ENCODE measurements around the gene ERI3.
A peak's percentile ranks its signal among the peaks of the same experiment; 100 is the strongest.

Gene ERI3

GRCh38 chr1:44354840-44355581 lies at the start of gene ERI3:
Gene ERI3 (minus strand): TSS chr1:44355257. CDS start chr1:44355026, 231 bp downstream.
- peak; percentile 95 to 96 for DNase-seq

DNA sequence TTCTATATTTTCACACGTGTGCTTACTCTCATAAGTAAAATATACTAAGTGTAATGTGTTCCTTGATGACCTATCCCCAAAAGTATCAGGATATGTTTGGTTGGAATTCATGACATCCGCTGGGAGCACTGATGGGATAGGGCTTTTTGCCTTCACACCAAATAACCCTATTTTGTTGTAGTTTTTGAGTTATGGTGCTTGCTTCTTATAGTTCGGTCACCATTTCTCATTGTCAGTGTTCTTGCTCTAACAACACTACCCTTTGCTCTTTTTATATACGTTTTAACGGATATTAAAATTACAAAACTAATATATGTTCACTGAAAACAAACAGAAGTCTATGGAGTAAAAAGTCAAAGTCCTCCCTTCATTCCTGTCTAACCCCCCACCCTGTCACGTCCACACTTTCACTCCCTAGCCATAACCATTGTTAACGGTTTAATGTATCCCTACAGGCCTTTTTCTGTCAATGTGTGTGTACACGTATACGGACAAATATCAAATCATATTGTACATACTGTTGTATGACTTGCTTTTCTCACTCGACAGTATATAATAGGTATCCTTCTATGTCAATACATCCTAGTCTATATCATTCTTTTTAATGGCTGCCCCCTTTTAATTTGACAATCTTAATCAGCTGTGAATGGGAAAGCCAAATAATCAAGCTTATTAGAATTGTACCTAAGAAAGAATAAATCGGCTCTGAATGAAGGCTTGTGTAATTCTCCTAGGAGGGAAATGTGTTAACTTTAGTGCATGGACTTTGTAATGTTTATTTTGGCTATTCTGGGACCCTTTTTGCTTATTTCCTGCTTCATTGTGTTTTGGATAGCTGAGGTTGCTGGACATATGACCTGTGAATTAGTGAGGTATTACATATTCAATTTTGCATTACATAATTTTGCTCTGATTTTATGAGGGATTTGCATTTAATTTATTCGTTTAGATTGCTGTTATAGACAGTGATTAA lies 46.5 kb upstream of the ERI3 start:
- DNase-seq, result no peak

DNA sequence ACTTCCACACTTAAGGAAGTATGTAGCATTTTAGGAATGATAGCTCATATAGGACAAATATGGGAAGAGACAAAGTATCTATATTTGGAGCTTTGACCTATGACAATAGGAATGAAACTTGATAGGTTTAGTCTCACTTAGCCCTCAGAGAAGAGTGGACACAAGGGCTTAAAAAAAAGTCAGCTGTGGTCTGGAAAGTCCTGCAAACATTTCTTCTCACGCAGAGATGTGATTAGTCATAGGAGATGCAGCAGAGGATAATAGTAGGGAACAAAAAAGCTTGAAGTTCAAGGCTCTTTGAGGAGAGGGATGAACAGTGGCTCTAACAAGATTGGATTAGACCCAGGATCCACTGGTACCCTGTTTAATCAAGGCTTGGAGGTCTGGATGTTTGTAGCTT lies 35.2 kb upstream of the ERI3 start:
- DNase-seq, result no peak

- no peak for DNase-seq
These were observed 34.4 kb upstream of the ERI3 start for GRCh38 chr1:44389437-44389836.

DNA sequence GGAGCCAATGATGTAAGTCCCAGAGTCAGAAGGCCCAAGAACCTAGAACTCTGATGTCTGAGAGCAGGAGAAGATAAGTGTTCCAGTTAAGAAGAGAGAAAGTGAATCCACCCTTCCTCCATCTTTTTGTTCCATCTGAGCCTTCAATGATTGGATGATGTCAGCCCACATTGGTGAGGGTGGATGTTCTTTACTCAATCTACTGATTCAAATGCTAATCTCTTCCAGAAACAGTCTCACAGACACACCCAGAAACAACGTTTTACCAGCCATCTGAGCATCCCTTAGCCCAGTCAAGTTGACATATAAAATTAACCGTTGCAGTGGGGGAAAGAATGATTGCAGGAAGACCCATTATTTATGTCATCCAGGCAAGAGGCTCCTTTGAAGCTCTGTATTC lies 33.5 kb upstream of the ERI3 start:
- DNase-seq, result no peak

GRCh38 chr1:44380666-44381177 lies 25.7 kb upstream of the ERI3 start:
- DNase-seq, result no peak

DNA sequence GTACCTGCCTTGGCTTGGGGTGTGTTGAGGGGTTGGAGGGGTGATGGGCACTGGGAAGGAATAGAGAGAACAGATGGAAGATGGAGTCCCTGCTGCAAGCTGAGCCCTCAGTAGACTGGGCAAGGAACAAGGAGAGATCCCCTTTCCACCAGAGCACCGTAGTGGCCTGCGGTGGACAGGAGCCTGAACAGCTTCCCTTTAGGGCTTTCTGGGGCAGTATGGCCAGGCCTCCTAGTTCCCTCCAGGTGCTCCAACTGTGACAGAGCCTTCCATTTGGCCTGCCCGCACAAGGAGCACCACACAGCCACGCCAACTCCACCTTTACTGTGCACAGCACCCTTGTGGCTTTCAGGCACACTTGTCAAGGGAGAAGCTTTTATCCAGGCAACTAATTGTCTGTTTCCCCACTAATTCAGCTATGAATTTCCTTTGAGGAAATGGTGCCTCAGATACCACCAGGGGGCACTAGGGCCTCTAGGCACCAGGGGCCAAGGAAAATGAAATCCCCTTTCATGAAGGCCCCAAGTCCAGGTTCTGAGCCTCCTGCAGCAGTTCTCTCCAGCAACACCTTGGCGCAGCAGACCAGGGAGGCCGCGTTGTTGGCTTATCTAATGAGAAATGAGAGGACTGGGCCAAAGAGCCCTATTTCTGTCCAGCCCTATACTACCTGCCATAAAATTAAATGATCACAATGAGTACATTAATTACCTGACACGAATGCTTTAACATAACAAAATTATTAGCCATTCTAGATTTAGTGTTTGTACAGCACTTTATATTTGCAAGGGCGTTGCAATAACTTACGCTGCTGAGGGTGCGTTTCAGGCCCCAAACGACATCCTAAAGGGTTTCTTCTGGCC lies 23.1 kb upstream of the ERI3 start:
- DNase-seq, result peak; percentile 51 to 57

DNA sequence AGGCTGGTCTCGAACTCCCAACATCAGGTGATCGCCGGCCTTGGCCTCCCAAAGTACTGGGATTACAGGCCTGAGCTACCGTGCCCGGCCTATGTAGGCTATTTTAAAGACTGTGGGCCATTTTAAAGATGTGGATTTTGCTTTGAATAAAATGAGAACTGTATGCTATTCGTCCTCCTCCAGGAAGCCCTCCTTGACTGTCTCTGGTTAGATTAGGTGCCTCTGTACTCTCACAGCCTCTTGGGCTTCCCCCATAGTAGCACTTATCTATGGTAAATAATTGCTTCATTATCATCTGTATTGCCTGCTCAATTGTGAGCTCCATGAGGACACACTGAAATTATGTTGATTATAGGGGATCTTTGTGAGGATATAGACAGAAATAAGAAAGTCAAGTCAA lies 20.5 kb upstream of the ERI3 start:
- DNase-seq, result no peak

DNA sequence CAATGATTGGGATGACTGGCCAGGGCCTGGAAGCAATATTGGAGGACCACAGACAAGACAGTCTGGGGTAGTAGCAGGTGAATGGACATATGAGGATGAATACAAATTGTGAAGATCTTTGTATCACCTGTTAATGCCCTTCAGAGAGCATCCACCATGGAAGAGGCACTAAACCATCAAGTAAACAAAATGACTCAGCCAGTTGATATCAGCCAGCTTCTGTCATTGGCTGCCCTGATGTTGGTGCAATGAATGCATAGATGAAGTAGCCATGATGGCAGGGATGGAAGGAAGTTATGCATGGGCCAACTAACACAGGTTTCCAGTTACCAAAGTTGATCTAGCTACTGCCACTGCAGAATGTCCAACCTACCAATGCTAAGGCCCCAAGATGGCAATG lies 16.1 kb upstream of the ERI3 start:
- no peak for DNase-seq

DNA sequence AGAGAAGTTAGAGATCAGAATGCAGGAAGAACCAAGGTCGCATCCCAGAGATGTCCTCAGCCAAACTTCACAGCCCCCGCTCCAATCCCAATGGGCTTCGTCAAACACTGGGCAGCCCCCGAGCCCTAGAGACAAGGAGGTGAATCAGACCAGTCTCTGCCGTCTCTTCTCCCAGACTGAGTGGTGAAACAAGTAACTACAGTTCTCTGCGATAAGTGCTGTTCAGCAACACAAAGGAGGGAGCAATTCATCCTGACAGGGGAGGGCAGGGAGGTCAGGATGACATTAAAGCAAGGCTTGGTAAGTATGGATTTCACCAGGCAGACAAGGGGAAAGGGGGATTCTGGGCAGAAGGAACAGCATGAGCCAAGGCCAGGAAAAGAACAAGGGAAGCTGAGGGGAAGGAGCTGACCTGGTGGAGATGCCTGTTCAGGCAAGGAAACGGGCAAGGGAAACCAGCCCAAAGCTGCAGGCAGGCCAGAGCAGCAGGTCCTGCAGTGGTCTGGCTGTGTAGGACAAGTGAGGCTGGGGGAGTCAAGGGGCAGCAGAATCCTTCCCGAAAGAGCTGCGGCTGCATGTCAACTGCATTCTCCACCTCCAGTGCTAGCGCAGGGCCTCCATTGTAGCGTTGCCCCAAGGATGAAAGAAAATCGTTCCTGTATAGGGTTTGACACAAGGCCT lies 13.6 kb upstream of the ERI3 start:
- no peak for DNase-seq

- no peak for DNase-seq
These were observed 12.9 kb upstream of the ERI3 start for GRCh38 chr1:44367944-44368343.

DNA sequence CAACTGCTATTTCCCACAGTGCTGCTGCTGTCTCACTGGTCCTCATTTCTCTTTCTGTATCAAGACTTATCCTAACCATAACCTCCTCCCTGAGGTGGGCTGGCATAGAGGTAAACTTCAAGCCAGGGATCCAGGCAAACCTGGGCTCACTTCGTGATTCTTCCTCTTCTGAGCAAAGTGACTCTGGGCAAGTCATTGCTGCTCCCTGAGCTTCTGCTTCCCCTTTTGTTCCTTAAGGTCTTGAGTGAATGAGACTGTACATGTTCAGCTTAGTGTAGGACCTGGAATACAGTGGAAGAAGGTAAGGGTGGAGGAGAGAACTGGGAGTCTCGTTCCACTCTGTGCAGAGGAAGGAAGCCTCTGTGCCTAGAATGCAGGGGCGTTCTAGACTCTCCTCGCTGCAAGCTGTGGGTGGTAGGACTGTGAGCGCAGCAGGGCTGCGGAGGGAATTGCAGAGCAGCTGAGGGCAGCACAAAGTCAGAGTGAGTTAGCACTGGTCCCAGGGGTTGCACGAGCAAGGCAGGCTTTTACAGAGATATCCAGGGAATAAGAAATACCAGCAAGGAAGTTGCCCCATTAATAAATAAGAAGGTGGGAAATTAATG lies 11.4 kb upstream of the ERI3 start:
- DNase-seq, result no peak

DNA sequence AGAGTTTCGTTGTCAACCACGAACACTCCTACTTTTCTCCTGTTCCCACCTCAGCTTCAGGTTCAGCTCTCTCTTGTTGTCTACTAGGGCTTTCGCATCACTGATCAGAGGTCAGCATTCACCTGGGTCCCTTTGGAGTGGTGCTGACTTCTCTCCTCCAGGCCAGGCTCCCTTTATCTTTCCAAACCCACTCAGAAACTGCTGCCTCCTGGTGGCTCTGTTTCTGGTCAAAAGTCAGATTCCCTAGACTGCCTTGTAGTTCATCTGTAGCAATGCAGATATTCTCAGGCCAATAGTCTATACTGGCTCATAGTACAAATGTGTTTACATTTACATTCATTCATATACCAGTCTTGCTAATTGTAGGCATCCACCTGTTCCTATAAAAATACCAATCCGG lies 6.4 kb upstream of the ERI3 start:
- DNase-seq, result no peak

- no peak for DNase-seq
These were observed 4.3 kb upstream of the ERI3 start for GRCh38 chr1:44359234-44359935.

- no peak for DNase-seq
These were observed 2.7 kb upstream of the ERI3 start for GRCh38 chr1:44357710-44358109.

GRCh38 chr1:44355582-44356305 lies 687 bp upstream of the ERI3 start:
- DNase-seq, result no peak

DNA sequence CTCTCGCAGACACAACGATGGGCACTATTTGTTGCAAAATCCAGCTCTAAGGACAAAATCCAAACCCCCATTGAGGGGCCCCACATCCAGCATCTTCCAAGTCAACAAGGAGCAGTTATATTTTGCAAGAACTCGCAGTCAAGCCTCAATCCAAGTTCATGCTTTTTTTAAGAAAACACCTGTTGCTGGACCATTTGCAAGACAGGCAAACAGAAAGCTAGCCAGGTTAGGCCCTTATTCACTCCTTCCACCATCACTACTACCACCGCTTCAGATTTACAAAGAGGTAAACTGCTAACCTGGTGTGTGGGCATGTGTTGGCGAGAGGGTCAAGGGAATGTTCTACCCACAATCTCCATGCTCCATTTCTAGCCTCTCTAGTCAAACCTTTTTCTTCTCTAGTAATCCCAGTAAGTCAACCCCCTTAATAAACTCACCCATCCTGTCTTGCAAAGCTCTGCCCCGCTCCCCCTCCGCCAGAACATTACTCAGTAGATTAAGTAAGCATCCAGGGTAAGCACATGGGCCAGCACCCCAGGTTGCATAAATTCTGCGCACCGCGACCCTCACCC lies 703 bp downstream of the ERI3 start:
- no peak for DNase-seq

DNA sequence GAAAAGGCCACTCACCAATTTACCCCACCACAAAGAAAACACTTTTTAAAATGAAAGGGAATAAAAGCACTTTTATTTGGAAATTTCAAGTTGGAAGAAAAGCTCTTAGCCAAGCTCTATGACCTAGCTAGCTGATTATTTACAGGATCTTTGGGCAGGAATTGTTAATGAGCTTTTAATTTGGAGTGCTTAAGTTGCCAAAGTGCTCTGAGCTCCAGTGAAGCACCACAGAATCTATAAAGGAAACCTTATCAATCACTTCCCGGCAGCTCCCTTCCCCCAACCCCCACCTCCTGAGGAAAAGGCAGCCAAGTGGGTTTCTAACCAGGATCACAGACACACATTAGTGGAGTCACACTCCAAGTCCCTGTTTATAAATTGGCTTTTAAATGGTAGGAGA lies 1.5 kb downstream of the ERI3 start:
- DNase-seq, result no peak

GRCh38 chr1:44351289-44351688 lies 3.8 kb downstream of the ERI3 start:
- DNase-seq, result no peak

DNA sequence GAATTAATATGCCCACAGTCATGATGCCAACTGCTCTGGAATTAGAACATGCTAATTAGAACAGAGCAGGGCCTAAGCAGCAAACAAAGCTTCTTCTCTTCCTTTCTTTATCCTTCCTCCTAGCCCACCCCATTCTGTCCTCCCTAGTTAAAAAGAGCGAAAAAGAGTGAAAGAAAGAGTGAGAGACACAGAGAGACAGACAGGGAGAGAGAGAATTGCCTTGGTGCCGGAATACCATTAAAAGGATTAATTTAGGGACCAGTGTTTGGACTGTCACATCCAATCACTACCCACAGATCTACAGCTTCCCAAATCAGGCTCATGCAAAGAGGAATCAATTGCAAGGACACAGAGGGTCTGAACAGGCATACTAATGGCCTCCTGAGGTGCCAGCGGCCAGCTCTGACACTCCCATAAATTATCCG lies 7.0 kb downstream of the ERI3 start:
- no peak for DNase-seq

All from stimulated activated CD4-positive, alpha-beta T cell treated with anti-CD3 and anti-CD28 coated beads, Interleukin-2, amount 100 ng/mL, for 24 hours (primary cell).